Measurements from ENCODE around the gene EPB41L1. TPM values are rescaled to one million over a fixed set of nuclear protein-coding genes. Genes with fewer than 3 reads are reported as not detected.

The EPB41L1 gene
- total RNA-seq, 2 donors from 2014 or later: 81.1 to 102 TPM

GRCh38 chr20:36205026-36205425, 50.5 kb downstream of the EPB41L1 start:
- no peak overlapping the region for H3K4me3 ChIP-seq
- no peaks in the 10 kb centered on the region for H3K27me3 ChIP-seq (replicated peaks; ENCODE audit: insufficient read depth)
- no peaks in the 10 kb centered on the region for H3K9me3 ChIP-seq
- ATAC-seq (ENCODE audit: insufficient number of reproducible peaks, low FRiP score, low read depth) (no peak), DNase-seq (ENCODE audit: low spot score) (no peak)
- H3K36me3 ChIP-seq: peaks cover 37% of the 10 kb centered on the region
- H3K27ac ChIP-seq: no peak overlapping the region
- no peak for TF ChIP-seq CTCF (IDR thresholded peaks at IDR 0.05)
- no peaks in the 10 kb centered on the region for H3K4me1 ChIP-seq (ENCODE audit: control insufficient read depth in 1 of 2, low read depth in 2 of 2)

- DNase-seq (ENCODE audit: low spot score): no peak
- H3K4me1 ChIP-seq (ENCODE audit: control insufficient read depth in 1 of 2, low read depth in 2 of 2): no peaks in the 10 kb centered on the region
- no peak for TF ChIP-seq CTCF (IDR thresholded peaks at IDR 0.05)
- no peaks in the 10 kb centered on the region for H3K9me3 ChIP-seq
- ATAC-seq (ENCODE audit: insufficient number of reproducible peaks, low FRiP score, low read depth): no peak
- H3K36me3 ChIP-seq: peaks cover 38% of the 10 kb centered on the region
- H3K27ac ChIP-seq: no peak overlapping the region
- no peaks in the 10 kb centered on the region for H3K27me3 ChIP-seq (replicated peaks; ENCODE audit: insufficient read depth)
- H3K4me3 ChIP-seq: no peak overlapping the region
These were observed 51.5 kb downstream of the EPB41L1 start for GRCh38 chr20:36206068-36206467.

DNA sequence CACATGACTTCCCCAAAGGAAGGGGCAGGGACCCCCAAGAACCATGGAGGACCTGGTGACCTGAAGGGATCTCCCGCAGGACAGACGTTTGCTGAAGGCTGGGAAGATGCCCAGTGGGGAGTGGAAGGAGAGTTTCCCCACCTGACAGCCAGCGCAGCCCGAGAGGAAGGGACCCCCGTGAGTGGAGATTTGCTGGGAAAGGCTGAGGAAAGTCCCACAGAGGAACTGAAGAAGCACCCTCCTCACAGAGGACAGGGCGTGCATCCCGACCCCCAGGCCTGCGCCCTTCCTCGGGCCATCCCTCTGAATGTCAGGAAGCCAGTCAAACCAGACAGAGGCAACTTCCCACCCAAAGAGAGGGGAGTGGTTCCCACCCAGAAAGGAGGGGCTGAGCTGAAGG, 52.1 kb downstream of the EPB41L1 start:
- peaks cover 38% of the 10 kb centered on the region for H3K36me3 ChIP-seq
- DNase-seq (ENCODE audit: low spot score): no peak

GRCh38 chr20:36207602-36208001, 53.1 kb downstream of the EPB41L1 start:
- no peak for TF ChIP-seq CTCF (IDR thresholded peaks at IDR 0.05)
- Histone ChIP-seq H3K9me3 (no peaks in the 10 kb centered on the region), H3K4me3 (no peak overlapping the region), H3K27ac (no peak overlapping the region), H3K36me3 (peaks cover 39% of the 10 kb centered on the region), H3K27me3 (replicated peaks; ENCODE audit: insufficient read depth) (no peaks in the 10 kb centered on the region), H3K4me1 (ENCODE audit: control insufficient read depth in 1 of 2, low read depth in 2 of 2) (no peaks in the 10 kb centered on the region)
- DNase-seq (ENCODE audit: low spot score) (no peak), ATAC-seq (ENCODE audit: insufficient number of reproducible peaks, low FRiP score, low read depth) (no peak)

More for the DNA sequence above, 52.1 kb downstream of the EPB41L1 start:
- Histone ChIP-seq H3K9me3 (no peaks in the 10 kb centered on the region), H3K27me3 (replicated peaks; ENCODE audit: insufficient read depth) (no peaks in the 10 kb centered on the region), H3K27ac (no peak overlapping the region), H3K4me1 (ENCODE audit: control insufficient read depth in 1 of 2, low read depth in 2 of 2) (no peaks in the 10 kb centered on the region), H3K4me3 (no peak overlapping the region)
- no peak for TF ChIP-seq CTCF (IDR thresholded peaks at IDR 0.05)
- no peak for ATAC-seq (ENCODE audit: insufficient number of reproducible peaks, low FRiP score, low read depth)

DNA sequence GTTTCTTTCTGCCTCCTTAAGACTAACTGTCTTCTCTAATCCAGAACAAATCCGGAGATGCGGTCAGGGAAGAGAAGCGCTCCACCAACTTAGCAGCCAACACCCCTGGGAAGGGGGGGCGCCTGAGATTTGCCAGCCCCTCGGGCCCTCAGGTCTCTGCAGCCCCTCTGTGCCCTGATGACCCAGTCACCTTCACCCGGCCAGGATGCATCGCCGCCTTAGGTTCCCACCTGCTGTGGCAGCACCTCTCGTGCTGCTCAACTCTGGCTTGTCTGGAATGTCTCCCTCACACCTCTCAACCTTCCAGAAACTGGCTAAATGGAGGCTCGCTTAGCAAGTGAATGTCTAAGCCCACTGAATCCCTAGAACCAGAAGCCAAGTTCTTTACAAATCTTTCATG, 53.7 kb downstream of the EPB41L1 start:
- TF ChIP-seq CTCF (IDR thresholded peaks at IDR 0.05): no peak
- Histone ChIP-seq H3K4me3 (no peak overlapping the region), H3K27ac (no peak overlapping the region), H3K4me1 (ENCODE audit: control insufficient read depth in 1 of 2, low read depth in 2 of 2) (no peaks in the 10 kb centered on the region), H3K27me3 (replicated peaks; ENCODE audit: insufficient read depth) (no peaks in the 10 kb centered on the region), H3K36me3 (peaks cover 39% of the 10 kb centered on the region), H3K9me3 (no peaks in the 10 kb centered on the region)
- no peak for ATAC-seq (ENCODE audit: insufficient number of reproducible peaks, low FRiP score, low read depth)
- DNase-seq (ENCODE audit: low spot score): no peak

All from thoracic aorta (tissue), 2 donors.